Stimulated activated CD8-positive, alpha-beta memory T cell treated with anti-CD3 and anti-CD28 coated beads, Interleukin-15, amount 100 ng/mL, for 1 hour (primary cell): ENCODE results near the gene TEDC1.

Experiments
- DNase-seq: peaks from one replicate; pipeline ENCODE4 v3.0.0-alpha.2; 2020; ENCODE audit warnings: low read depth

The TEDC1 gene, protein sequence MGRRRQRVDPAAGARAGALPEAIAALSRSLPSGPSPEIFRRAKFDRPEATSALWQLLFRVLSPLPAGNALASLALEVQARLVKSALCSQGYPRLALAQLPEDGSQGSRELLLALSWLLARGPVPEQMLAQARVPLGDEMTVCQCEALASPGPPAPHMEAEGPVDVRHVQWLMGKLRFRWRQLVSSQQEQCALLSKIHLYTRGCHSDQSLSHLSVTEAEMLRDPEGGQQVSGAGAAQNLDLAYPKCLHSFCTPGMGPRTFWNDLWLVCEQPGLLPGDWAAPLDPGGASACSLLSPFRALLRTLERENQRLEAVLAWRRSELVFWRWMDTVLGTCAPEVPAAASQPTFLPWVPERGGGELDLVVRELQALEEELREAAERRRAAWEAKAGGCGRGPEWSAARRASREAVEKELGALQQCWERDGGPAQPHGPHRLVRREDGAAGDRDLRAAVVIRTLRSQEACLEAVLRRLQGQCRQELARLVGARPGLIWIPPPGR

GRCh38 chr14:105490572-105491365, at the start of gene TEDC1:
Gene TEDC1 (plus strand): TSS chr14:105491246. CDS start chr14:105491376, 130 bp downstream.
- peak; percentile 95 for DNase-seq

DNA sequence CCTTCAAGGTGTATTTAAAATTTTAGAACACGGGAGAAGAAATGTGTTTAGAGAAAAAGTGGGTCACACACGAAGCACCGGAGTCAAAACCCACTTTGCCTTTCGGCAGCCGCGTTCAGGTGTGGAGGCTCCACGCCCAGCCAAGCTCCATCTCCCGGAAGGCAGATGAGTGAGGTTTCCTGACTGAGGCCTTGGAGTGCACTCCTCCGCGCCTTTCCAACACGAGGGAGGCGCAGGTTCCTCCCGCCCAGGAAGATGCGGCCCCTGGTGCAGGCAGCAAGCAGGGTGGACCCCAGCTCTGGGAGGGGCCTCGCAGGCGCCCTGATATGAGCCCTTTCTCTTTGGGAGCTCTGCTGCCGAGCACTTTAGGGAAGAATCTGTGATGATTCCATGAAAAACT, 48.9 kb upstream of the TEDC1 start:
- no peak for DNase-seq

- no peak for DNase-seq
Observed at GRCh38 chr14:105442834-105443233, 48.2 kb upstream of the TEDC1 start.

DNA sequence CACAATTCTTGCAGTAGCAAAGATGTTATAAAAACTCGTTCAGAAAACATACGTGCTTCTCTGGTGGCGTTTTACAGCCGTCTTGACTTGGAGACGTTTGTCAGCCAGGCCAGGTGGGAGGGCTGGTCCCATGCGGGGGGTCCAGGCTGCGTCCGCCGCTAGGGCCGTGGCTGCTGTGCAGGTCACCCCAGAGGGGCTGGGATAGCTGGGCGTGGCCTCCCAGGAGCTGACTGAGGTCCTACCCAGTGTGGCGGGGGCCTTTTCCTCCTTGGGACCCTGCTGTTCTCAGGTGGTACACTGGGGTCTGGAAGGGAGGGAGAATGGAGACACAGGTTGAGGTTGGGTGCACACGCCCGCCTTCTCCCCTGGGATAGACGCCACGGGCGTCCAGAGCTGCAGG, 46.2 kb upstream of the TEDC1 start:
- no peak for DNase-seq

GRCh38 chr14:105445290-105445689, 45.8 kb upstream of the TEDC1 start:
- no peak for DNase-seq

DNA sequence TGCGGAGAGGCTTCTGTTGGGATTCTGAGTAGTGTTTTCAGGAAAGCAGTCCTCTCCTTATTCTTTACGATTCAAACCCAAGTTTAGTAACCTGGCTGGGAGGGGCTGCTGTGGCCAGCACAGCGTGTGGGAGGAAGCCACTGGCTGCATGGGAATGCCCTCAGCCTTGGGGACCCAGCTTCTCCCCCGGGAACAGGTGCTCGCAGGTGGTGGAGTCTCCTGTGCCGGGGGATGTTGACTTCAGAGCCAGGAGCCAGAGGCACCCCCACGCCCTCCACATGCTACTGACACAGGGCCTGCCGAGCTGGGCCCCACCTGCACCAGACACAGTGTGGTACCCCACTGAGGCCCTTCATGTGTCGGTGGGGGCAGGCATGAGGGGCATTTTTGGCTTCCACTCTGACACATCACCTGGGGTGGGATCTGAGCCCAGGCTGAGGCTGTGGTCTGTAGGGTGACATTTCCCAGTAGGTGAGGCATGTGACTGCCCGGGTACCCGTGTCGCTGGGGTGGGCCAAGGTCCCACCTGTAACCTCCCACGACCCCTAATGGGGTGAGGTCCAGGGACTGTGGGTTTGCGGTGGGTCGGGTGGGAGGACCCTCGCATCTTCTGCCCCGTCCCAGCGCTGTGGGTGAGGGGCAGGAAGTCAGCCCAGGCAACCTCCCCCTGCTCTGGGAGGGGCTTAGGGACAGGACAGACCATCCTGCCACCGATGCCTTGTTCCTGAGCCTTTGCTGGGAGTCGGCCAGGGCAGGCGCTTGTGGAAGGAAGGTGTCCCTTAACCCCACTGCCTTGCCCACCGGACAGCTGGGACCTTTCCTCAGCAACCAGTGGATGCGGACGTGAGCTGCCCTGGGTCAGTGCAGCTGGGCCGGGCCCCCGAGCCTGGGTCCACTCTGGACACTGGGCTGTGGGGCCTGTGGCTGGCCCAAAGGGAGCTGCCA, 44.9 kb upstream of the TEDC1 start:
- no peak for DNase-seq

- no peak for DNase-seq
Observed at GRCh38 chr14:105446971-105447370, 44.1 kb upstream of the TEDC1 start.

DNA sequence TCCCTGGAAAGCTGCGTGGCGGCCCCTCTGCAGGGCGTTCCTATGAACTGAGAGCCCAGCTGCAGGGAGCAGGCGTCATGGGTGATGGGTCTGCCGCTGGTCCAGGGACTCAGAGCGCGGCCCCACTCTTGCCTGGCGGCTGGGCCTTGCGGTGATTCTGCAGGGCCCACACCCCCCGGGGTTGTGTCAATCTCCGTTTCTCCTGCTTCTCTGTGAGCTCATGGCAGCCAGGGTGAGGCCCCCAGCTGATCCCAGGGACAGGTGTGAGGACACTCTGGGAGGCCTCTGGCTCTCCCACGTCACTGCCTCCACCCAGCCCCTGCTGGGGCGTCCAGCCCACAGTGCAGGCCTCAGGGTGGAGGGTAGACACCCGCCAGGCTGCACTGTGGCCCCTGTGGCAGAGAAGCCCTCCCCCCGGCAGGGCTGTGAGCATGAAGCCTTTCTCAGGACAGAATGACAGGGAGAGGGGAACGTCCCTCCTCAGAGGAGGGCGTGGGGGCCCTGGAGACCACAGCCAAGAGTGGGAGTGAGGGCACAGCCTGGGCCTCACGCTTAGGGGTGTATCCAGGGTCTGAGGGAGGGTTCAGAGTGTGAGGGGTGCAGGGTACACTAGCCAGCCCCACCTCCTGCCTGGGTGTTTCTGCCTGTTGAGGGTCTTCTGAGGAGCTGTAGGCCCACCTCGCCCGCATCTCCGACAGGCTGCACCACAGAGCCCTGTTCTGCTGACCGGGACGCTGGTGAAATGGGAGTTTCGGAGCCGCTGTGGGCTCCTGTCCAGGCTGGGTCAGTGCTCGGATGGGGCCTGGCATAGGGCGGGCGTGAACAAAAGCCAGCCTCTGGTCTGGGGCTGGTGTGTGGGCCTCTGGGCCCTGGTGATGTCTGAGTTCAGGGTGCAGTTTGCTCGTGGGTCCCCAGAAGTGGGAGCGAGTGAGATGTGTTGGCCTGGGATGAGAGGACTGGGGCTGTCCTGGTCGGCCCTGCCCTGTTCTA, 43.1 kb upstream of the TEDC1 start:
- DNase-seq: no peak

GRCh38 chr14:105448706-105449111, 42.3 kb upstream of the TEDC1 start:
- DNase-seq: peak; percentile 59

- no peak for DNase-seq
Observed at GRCh38 chr14:105449276-105450122, 41.5 kb upstream of the TEDC1 start.

DNA sequence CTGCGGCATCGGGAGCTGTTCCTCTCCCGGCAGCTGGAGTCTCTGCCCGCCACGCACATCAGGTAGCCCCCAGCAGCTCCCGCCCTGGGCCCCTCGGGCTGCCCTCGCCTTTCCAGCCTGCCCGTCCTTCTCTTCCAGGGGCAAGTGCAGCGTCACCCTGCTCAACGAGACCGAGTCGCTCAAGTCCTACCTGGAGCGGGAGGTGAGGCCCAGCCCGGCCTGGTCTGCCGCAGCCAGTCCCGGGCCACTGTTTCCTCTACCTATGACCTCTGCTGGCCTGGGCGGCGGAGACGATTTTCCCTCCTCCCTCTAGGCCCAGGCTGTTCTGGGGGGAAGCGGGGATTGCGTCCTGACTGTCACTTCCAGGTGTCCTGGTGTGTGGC, 40.9 kb upstream of the TEDC1 start:
- no peak for DNase-seq

DNA sequence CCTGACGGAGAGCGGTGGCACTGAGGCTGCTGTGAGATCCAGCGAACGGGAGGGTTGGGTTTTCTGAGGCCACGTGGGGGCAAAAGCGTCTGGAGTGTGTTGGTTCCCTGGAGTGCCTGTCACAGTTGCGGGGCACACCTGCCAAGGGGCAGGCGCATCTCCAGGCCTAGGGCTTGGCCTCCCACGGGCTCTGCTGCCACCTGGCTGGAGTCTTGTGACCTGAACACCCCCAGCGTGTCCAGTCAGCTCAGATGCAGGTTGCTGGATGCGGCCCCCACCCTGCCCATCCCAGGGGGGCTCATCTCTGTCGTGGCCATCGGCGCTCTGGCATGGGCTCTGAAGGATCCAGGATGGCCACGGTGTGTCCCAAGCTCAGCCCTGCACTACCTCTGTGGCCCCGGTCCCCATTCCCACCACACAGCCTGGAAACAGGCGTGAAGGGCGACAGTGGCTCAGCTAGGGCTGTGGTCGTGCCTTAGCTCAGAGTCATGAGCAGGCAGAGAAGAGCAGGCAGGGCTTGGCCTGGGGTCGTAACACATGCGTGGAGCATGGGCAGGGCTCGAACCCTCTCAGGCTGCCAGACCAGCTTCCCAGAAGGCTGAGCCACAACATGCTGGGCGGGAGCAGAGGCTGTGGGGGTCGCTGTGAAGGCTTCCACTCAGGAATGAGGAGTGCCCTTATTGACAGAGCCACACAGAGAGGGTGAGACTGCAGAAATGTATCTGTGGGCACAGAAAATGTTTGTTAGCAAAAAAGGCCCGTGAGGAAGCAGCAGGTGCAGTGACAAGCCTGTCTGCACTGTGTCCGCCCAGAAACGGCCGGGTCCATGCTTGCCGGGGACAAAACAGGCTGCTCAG, 40.0 kb upstream of the TEDC1 start:
- no peak for DNase-seq

DNA sequence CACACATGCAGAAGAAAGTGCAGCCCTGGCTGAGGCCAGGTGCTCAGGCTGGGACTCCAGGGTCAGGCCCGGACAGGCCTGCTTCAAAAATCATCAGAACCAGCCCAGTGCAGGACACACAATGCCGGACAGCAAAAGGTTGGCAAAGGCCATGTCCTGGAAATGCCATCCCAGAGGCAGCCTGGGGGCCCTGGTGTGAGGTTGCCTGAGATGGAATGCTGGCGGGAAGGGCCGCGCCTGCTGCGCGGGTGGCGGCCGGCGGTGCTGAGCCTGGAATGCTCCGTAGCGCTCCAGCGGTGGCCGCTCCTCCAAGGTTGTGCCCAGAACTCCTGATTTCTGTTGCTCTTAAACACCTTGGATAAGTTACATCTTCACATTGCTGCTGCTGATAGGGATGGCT, 38.1 kb upstream of the TEDC1 start:
- DNase-seq: no peak

GRCh38 chr14:105453847-105454246, 37.2 kb upstream of the TEDC1 start:
- no peak for DNase-seq

DNA sequence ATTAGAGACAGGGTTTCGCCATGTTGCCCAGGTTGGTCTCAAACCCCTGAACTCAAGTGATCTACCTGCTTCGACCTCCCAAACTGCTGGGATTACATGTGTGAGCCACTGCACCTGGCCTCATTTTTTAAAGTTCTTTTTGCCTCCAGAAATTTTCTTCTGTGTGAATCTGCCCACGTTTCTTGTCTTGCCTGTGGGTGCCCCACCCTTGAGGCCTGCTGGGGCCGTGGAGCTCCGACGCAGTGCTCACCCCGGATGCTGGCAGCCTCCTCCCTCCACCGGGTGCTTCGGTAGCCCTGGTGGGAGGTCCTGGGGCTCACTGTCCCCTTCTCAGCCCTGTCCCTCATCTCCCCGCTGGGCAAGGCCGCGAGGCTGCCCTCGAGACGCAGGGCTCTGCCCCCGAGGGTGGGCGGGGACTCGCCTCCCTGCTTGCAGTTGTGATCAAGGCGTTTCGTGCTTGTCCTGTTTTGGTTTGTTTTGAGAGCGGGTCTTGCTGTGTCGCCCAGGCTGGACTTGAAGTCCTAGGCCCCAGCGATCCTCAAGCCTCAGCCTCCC, 35.9 kb upstream of the TEDC1 start:
- DNase-seq: no peak

GRCh38 chr14:105455766-105456660, 35.0 kb upstream of the TEDC1 start:
- DNase-seq: no peak
